Raji (cell line): ENCODE measurements around the gene PLB1.

ENCODE experiments used
- POLR2A ChIP-seq: IDR thresholded peaks from 2 replicates; pipeline ENCODE4 v1.6.1; 2011; ENCODE audit warnings: low read depth, low read length, control low read depth; ENCODE audit not compliant: insufficient read depth

Gene PLB1

GRCh38 chr2:28628506-28628905 is 132.6 kb downstream of the PLB1 start:
- TF ChIP-seq POLR2A = no peak

DNA sequence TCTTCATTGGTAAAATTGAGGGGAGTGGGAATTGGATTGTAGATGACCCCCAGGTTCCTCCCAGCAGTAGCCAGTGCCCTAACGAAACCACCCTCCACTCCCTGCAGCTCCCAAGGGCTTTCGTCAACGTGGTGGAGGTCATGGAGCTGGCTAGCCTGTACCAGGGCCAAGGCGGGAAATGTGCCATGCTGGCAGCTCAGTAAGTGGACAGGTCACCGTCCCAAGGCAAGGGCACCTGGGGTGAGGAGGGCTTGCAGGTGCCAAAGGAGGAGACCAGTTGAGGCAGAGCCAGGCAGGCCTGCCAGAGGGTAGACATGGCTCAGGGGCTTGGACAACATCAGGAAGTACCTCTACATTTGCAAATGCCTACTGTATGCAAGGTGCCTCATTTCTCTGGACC is 133.1 kb downstream of the PLB1 start:
- TF ChIP-seq POLR2A = no peak

GRCh38 chr2:28629910-28630309 is 134.1 kb downstream of the PLB1 start:
- TF ChIP-seq POLR2A = no peak

DNA sequence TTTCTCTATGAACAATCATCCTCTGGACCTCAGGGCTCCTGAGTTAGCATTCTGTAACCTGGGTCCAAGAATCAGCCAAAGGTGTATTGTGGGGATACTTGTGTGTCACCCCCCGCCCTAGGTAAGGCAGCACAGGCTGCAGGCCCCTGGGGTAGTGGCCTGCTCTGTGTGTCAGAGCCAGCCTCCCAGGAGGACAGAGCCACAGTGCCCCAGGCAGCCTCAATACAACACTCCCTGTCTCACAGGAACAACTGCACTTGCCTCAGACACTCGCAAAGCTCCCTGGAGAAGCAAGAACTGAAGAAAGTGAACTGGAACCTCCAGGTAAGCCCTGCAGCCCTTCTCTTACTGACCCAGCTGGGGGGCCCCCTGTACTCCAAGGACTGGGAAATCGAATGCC is 134.5 kb downstream of the PLB1 start:
- no peak for TF ChIP-seq POLR2A

DNA sequence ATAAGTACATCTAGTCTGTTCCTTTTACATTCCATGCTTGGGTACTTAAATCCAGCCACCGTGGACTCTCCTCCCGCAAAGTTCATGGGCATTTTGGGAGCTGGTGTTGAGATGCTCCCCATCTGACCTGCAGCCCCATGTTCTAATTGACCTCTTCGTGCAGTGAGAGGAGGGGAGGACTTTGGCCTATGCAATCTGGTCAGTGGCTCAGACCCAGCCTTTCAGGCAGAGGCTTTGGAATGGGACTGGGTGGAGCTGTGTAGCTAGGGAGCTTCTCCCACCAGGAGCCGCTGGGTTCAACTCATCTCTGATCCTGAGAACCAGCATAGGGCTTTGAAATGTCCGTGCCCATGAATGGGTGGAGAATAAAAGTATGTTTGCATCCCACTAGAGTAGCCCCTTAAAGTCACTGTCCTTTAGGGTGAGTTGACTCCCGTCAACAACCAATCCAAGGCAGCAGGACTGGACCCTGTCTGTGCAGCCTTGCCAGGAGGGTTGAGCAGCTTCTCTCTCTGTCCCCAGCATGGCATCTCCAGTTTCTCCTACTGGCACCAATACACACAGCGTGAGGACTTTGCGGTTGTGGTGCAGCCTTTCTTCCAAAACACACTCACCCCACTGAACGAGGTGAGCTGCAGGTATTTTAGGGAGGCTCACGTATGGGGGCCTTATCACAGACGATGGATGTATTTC is 135.8 kb downstream of the PLB1 start:
- TF ChIP-seq POLR2A = no peak

- no peak for TF ChIP-seq POLR2A
These were observed 136.9 kb downstream of the PLB1 start for GRCh38 chr2:28632791-28633190.

DNA sequence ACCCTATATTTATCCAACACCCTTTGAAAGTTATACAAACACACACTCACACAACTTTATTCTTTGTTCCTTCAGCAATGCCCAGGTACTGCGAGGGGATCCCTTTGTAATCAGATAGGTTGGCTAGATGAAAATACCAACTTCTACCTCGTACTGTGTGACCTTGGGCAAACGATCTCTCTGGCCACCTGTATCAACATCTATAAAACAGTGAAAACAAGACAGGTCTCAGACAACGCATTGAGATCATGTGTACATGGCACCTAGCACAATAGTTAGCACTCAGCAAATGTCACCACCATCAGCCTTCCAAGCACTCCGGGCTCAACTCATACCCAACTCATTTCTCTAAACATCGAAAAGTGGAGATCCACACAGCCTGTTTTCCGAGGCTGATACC is 137.3 kb downstream of the PLB1 start:
- no peak for TF ChIP-seq POLR2A

GRCh38 chr2:28633746-28634145 is 137.9 kb downstream of the PLB1 start:
- no peak for TF ChIP-seq POLR2A

GRCh38 chr2:28635191-28635611 is 139.3 kb downstream of the PLB1 start:
- TF ChIP-seq POLR2A = no peak

DNA sequence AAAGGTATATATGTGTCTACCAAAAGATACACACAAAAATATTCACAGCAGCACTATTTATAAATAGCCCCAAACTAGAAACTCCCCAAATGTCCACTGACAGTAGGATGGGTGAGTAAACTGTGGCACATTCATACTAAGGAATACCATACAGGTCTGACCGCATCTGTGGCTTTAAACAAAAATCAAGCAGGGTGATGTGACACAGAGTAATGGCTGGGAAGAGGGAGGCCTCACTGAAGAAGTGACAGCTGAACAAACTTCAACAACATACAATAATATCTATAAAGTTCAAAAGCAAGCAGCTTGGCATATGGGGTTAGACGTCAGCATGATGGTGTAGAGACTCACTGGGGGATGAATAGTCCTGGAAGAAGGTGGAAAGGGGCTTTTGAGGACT is 140.6 kb downstream of the PLB1 start:
- no peak for TF ChIP-seq POLR2A

DNA sequence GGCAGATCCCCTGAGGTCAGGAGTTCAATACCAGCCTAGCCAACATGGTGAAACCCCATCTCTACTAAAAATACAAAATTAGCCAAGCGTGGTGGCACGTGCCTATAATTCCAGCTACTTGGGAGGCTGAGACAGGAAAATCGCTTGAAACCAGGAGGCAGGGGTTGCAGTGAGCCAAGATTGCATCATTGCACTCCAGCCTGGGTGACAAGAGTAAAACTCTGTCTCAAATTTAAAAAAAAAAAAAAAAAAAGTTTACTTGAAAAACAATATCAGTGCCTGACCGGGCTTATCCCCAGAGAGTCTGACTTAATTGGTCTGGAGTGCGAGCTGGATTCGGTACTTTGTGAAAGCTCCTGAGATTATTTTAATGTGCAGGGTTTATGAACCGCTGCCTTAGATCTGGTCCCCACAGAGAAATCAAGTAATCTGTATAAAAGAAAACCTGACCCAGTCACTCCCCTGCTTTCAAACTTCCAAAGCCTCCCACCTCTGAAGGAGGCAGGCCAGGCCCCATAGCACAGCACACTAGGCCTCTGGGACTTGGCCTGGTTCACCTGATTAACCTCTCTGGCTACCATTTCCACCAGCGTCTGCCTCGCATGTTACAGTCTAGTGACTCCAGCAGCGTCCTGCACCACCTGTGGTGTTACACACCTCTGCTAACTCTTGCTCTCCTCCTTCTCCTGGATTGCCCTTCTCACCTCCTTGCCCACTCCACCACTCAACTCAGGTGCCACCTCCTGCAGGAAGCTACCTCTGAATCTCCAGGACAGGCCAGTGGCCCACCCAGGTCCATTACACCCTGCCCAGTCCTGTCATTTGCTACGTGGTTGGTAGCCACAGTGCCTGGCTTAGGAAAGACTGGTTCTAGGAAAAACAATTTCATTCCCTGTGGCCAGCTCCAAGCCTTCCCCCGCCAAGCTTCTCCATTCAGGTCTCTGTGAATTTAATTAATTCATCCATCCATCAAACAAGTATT is 141.5 kb downstream of the PLB1 start:
- TF ChIP-seq POLR2A = no peak

- TF ChIP-seq POLR2A = no peak
These were observed 142.2 kb downstream of the PLB1 start for GRCh38 chr2:28638102-28638501.

- TF ChIP-seq POLR2A = no peak
These were observed 143.3 kb downstream of the PLB1 start for GRCh38 chr2:28639092-28639691.

- no peak for TF ChIP-seq POLR2A
These were observed 144.0 kb downstream of the PLB1 start for GRCh38 chr2:28639836-28640235.

DNA sequence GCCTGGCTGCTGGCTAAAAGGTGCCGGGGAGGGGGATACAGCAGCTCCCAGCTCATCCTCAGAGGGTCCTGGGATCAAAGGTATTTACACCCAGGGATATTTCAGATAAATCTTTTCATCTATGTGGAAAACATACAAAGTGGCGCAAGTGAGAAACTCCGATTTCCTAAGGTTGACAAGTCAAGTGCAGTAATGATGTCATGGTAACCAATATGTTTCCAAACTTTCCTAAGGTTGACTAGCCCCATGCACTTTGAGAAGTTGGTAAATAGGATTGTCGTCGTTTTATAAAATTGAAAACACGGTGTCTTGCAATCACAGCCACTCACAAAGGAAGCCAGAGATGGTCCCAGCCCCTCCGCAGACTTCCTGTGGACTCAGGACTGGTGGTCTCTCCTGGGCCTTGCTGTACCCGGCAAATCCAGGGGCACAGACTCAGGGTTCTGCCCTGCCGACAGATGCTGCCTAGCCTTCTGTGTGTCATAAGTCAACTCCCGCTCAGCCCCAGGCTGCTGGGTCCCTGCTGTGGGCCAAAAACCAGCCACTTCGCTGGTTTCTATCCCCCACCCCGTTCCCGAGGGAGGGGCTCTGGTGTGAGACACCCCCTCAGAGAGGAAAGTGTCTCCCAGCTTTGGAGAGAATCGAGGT is 144.5 kb downstream of the PLB1 start:
- TF ChIP-seq POLR2A = no peak
